Stomach (tissue), 4 donors: ENCODE data around the gene ATP2B2.

ENCODE experiments used
- CTCF ChIP-seq, 7 experiments: fragments of 450-650 bp in 4 of 7; fragments of 200-600 bp in 3 of 7; sonication (generic) in 3 of 7; IDR thresholded peaks; one replicate each; pipeline ENCODE4 v1.5.1; 2016 to 2019; ENCODE audit warnings: antibody characterized with exemption in 7 of 7, control low read depth in 2 of 7, mild to moderate bottlenecking in 1 of 7
- EP300 ChIP-seq: sonication (generic); formaldehyde crosslinking; IDR thresholded peaks from one replicate; pipeline ENCODE4 v1.6.1; 2017; ENCODE audit warnings: antibody characterized with exemption
- POLR2A ChIP-seq, 4 donors: fragments of 450-650 bp; IDR thresholded peaks; one replicate each; pipeline ENCODE4 v1.6.1; 2016; ENCODE audit warnings: antibody characterized with exemption in 4 of 4, control low read depth in 2 of 4, mild to moderate bottlenecking in 1 of 4, moderate library complexity in 1 of 4
- POLR2AphosphoS5 ChIP-seq, 3 donors: sonication (generic); formaldehyde crosslinking; IDR thresholded peaks; one replicate each; pipeline ENCODE4 v1.6.1; 2016; ENCODE audit warnings: antibody characterized with exemption in 3 of 3

DNA sequence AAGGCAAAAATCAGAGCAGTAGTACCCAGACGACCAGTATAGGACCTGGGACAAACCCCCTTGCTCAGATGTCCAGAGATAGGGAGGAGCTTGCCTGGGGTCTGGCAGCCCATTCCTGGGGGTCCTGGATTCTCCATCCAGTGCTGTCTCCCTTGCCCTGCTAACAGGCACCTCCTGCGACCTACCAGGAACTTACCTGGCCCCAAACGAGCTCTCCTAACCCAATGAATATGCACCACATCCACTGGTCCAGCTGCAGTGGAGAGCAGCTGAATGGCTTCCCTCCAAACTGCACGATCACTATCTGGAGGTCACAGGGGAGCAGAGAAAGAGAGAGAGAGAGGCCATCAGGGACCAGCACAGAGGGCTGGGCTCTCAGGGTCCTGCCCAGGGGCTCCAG lies 165.3 kb downstream of the ATP2B2 start:
- TF ChIP-seq CTCF (IDR thresholded peaks at IDR 0.05) (no peak), POLR2AphosphoS5 (IDR thresholded peaks at IDR 0.05) (no peak), POLR2A (IDR thresholded peaks at IDR 0.05) (no peak), EP300 (no peak)
